Measurements from ENCODE around the gene HK1.
A peak's percentile ranks its signal among the peaks of the same experiment; 100 is the strongest.

DNA sequence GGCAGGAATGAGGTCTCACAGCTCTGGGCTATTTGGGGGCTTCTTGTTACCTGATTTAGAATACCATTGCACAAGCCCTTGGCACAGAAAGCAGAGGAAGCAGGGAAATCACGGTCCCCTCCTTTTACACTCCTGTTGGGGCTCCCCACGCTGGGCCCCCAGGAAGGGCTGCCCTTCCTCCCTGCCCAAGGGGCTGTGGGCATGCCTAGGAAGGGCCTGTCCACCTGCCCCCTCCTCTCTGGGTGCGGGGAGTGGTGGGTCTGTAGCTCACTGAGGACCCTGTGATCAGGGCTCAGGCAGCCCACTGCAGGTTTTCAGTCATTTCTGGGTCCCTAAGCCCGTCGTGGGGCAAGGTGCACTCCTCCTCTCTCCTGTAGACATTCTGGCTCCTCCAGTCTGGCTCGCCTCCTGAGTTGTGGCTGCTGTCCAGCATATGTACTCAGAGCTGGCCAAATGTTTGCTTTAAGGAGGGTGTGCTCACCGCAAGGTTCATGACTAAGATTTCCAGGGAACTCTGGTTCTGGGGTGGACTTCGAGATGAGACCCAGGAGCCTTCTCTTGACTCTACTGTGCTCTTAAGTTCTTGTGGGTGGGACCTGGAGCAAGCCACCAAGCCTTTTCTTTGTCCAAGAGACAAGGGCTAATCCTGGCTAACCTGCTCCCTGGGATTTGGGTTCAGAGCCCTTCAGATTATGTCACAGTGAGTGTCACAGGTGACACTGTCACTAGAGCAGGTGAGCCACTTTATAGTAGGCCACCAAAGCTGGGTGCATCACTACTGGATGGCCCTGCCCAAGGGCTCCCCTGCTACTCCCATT is 82.4 kb downstream of the HK1 start:
- TF ChIP-seq POLR2AphosphoS5 (IDR thresholded peaks at IDR 0.05) (peak in 1 of 3 donors; percentile 73), POLR2A (IDR thresholded peaks at IDR 0.05) (no peak)
- TF ChIP-seq, protein P1, sequence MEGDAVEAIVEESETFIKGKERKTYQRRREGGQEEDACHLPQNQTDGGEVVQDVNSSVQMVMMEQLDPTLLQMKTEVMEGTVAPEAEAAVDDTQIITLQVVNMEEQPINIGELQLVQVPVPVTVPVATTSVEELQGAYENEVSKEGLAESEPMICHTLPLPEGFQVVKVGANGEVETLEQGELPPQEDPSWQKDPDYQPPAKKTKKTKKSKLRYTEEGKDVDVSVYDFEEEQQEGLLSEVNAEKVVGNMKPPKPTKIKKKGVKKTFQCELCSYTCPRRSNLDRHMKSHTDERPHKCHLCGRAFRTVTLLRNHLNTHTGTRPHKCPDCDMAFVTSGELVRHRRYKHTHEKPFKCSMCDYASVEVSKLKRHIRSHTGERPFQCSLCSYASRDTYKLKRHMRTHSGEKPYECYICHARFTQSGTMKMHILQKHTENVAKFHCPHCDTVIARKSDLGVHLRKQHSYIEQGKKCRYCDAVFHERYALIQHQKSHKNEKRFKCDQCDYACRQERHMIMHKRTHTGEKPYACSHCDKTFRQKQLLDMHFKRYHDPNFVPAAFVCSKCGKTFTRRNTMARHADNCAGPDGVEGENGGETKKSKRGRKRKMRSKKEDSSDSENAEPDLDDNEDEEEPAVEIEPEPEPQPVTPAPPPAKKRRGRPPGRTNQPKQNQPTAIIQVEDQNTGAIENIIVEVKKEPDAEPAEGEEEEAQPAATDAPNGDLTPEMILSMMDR (IDR thresholded peaks at IDR 0.05): no peak

Measured in breast epithelium (tissue), 3 donors.